Stimulated activated CD4-positive, alpha-beta T cell treated with anti-CD3 and anti-CD28 coated beads, TNF-alpha, amount 100 ng/mL, for 1 hour (primary cell): ENCODE measurements around the gene SOWAHA.
"Not testable (repeated sequence)": the region's sequence is repeated elsewhere in the genome, so short reads cannot be mapped to it uniquely, and the experiment has no call there.

Experiments
- DNase-seq, 3 donors: peaks; one replicate each; pipeline ENCODE4 v3.0.0-alpha.2; 2020; ENCODE audit warnings: low read depth in 3 of 3, low spot score in 1 of 3

Gene SOWAHA

DNA sequence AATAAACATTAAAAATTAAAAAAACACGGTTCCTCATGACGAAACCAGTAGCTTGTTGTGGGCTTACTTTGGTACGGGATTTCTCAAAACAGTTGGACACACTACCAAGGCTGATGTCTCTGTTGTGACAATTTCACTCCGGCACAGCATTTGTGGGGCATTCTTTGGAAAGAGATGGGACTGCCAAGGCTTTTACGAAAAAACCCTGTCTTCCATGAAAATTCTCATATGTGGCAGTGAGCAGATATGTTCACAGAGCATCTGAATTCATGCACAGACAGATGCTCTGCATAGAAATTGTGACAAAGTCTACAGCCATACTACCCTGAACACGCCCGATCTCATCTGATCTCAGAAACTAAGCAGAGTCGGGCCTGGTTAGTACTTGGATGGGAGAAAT lies 35.2 kb downstream of the SOWAHA start:
- no peak for DNase-seq

DNA sequence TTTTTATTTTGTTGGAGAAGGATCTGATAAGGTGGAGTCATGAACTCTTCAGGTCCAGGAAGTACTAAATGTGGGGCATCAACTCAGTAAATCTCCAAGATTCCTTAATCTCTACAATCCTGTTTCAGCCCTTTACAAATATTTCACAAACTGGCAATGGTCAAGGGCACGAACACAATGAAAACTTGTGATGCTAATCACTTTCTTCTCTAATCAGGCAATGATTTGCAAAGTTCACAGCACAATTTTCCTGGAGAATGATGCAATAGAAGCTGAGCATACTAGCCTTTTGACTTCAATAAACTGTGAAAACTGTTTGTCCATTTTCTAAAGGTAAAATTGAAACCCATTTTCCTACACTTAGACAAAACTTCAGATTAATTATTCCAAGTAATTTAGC lies 36.2 kb downstream of the SOWAHA start:
- no peak for DNase-seq

- DNase-seq = no peak
Observed at GRCh38 chr5:132850066-132850465, 37.0 kb downstream of the SOWAHA start.

DNA sequence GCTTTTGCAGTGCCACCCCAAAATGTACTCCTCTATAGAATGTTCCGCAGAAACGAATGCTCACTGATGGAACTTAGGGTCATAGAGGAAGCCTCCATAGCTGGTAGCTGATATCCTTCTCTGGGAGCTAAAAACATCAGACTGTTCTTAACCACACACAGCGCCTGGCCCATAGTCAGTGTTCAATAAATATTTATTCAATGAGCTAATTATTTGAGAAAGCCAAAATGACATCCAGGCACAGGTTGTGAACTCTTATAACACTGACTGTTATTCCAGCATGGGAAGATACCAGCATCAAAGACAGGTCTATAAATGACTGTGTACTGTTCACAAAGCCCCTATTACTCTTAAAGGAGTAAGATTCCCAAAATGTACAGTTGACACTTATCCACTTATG lies 40.2 kb downstream of the SOWAHA start:
- DNase-seq = no peak

GRCh38 chr5:132853790-132854189 lies 40.7 kb downstream of the SOWAHA start:
- DNase-seq = no peak

DNA sequence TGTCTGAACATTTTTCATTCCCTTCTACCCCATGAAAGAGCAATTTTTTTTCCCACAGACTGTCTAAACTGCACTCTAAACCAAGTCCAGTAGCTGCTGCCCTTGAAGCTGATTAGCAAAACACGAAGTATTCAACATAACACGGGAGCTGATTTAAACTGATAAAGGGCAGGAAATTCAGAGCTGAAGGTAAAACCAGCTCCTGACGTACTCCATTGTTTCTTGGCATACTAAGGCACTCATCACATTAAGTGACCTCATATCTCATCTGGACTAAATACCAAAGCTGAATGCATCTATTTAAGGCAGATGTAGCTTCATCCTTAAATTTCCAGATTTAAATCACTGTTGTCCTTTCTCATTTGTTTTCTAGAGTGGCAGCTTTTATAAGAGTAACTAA lies 41.2 kb downstream of the SOWAHA start:
- DNase-seq = no peak

- not testable (repeated sequence) for DNase-seq
Observed at GRCh38 chr5:132854992-132855391, 41.9 kb downstream of the SOWAHA start.

- DNase-seq = no peak
Observed at GRCh38 chr5:132856011-132856410, 42.9 kb downstream of the SOWAHA start.

DNA sequence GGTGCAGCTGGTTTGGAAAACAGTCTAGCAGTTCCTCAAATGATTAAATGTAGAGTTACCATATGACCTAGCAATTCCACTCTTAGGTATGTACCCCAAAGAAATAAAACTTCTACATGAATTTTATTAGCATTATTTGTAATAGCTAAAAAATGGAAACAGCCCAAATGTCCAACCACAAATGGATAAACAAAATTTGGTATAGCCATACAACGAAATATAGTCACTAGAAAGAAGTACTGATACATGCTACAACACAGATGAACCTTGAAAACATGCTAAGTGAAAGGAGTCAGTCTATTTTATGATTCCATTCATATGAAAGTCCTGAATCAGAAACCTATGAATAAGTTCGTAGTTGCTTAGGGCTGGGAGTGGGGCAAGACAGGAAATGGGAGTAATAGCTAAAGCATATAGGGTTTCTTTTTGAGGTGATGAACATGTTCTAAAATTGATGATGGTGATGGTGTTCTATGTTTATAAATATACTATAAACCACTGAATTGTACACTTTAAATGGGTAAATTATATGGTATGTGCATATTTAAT lies 46.9 kb downstream of the SOWAHA start:
- no peak for DNase-seq

DNA sequence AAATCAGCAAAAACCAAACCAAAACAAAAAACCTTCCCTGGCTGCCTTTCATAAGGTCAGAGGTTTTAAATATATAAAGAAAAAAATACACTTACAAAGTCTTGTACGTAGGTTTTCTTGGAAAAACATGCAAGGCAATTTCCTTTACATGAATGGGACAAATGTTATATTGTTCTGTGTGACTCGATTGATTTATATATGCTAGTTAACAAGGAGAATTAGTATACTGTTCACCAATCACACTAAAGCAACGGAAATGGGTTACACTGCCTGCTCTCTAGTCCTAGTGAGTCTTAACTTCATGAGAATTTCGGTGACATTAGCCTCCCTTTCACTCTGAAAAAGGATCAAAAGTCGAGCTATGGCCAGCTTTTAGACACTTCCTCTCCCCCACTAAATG lies 47.6 kb downstream of the SOWAHA start:
- DNase-seq = no peak

DNA sequence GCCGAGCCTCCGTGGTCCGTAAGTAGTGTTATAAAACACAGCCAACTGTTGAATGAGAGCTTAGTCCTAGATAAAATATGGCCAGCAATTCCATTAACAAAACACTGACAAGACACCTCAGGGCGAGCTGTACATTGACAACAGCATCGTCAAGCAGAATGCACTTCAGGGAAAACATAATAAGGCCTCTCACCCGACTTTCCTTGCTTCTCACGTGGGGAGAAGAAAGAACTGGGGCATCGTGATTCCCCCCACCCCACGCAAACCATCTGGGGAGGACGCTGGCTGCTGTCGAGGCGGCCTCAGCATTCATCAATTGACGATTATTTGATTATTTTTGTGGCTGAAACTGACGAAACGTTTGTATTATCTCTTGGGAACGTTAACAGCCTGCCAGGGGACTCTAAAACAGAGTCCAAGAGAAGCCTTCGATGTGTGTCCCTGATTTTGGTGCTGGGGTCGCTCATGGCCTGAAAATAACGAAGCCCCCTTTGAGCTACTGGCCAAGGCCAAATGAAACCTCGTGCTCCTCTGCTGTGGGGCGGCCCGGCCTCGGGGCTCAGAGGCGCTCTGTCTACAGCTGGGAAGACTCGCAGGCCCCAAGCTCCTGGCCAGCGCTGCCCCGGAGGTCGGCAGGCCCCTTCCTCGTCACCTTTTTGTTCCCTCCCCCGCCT lies 52.7 kb downstream of the SOWAHA start:
- no peak for DNase-seq
